A549 (cell line): ENCODE measurements around the gene SNX17. TPM values are rescaled to one million over a fixed set of nuclear protein-coding genes. Genes with fewer than 3 reads are reported as not detected.
A peak's percentile ranks its signal among the peaks of the same experiment; 100 is the strongest.

Experiments used
- ATAC-seq, 2 experiments: fragments of 200-7000 bp in 1 of 2; fragments of >200 bp in 1 of 2; cut with Nextera tagmentation in 1 of 2; cut with Tn5 transposase in 1 of 2; 3 replicates each; pipeline versions ENCODE4 v1.8.0 to v1.9.1; 2018 to 2020; ENCODE audit warnings: mild to moderate bottlenecking in 1 of 2, moderate library complexity in 1 of 2
- CTCF ChIA-PET: fragments of 300-600 bp; sonication (Branson Sonifier 250); formaldehyde crosslinking; extraction: SDS; loops from one replicate; lab custom pipeline; 2021; ENCODE audit warnings: antibody characterized with exemption, inconsistent platforms; lab: Yijun Ruan, JAX
- POLR2A ChIA-PET: fragments of 350-600 bp; formaldehyde crosslinking; extraction: SDS; loops from one replicate; lab custom pipeline; 2021; ENCODE audit warnings: antibody characterized with exemption, inconsistent platforms; lab: Yijun Ruan, JAX
- DNase-seq, 2 experiments: peaks; one replicate each; pipeline versions ENCODE4 v3.0.0 to v3.0.0-alpha.2; 2011 to 2016; ENCODE audit warnings: low read depth in 1 of 2, low spot score in 1 of 2
- FAIRE-seq: peaks from 2 replicates; lab custom pipeline; 2011; peaks lifted over from hg19 to GRCh38; lab: Jason Lieb, UNC
- H3K27ac ChIP-seq, 2 experiments: fragments of >200 bp; sonication (Bioruptor Twin); formaldehyde crosslinking; 3 replicates each; pipeline ENCODE4 v1.5.1; 2016 to 2017
- H3K4me1 ChIP-seq: fragments of >200 bp; sonication (Bioruptor Twin); formaldehyde crosslinking; 3 replicates; pipeline ENCODE4 v1.6.1; 2016
- H3K4me2 ChIP-seq: fragments of >200 bp; sonication (Bioruptor Twin); formaldehyde crosslinking; 3 replicates; pipeline ENCODE4 v1.6.1; 2016
- H3K4me3 ChIP-seq: fragments of >200 bp; sonication (Bioruptor Twin); formaldehyde crosslinking; 3 replicates; pipeline ENCODE4 v1.5.1; 2016
- H3K9me3 ChIP-seq: fragments of >200 bp; sonication (Bioruptor Twin); formaldehyde crosslinking; 3 replicates; pipeline ENCODE4 v1.6.1; 2016
- ATOH8 ChIP-seq: fragments of 250-450 bp; sonication (Bioruptor Pico); IDR thresholded peaks from 2 replicates; pipeline ENCODE4 v1.5.0; 2020; ENCODE audit warnings: low read depth, mild to moderate bottlenecking, moderate library complexity
- BCL3 ChIP-seq: fragments of >200 bp; sonication (Bioruptor Twin); formaldehyde crosslinking; IDR thresholded peaks from 3 replicates; pipeline ENCODE4 v1.6.1; 2016
- BHLHE40 ChIP-seq: IDR thresholded peaks from 2 replicates; pipeline ENCODE4 v1.6.1; 2012; ENCODE audit warnings: low read depth, low read length, inconsistent platforms
- CBX8 ChIP-seq: fragments of 200-600 bp; sonication (generic); IDR thresholded peaks from 2 replicates; pipeline ENCODE4 v1.6.1; 2016
- CEBPB ChIP-seq, 2 experiments: fragments of >200 bp in 1 of 2; sonication (Bioruptor Twin) in 1 of 2; formaldehyde crosslinking in 1 of 2; IDR thresholded peaks; 2 replicates each; pipeline ENCODE4 v1.6.1; 2012 to 2016
- CHD4 ChIP-seq: fragments of 200-600 bp; sonication (generic); IDR thresholded peaks from 2 replicates; pipeline ENCODE4 v1.6.1; 2016; ENCODE audit warnings: antibody characterized with exemption, mild to moderate bottlenecking, borderline replicate concordance
- EHF ChIP-seq: fragments of 250-450 bp; sonication (Bioruptor Pico); IDR thresholded peaks from 2 replicates; pipeline ENCODE4 v1.5.0; 2020; ENCODE audit warnings: mild to moderate bottlenecking
- EP300 ChIP-seq, 2 experiments: fragments of >200 bp; sonication (Bioruptor Twin); formaldehyde crosslinking; IDR thresholded peaks; 2 replicates in 1 of 2; 3 replicates in 1 of 2; pipeline ENCODE4 v1.6.1; 2016 to 2017
- FOXS1 ChIP-seq: fragments of 250-450 bp; sonication (Bioruptor Pico); IDR thresholded peaks from 2 replicates; pipeline ENCODE4 v1.5.0; 2020; ENCODE audit warnings: mild to moderate bottlenecking, moderate library complexity
- GATA3 ChIP-seq: IDR thresholded peaks from 2 replicates; pipeline ENCODE4 v1.6.1; 2012; ENCODE audit warnings: borderline replicate concordance
- HMGXB4 ChIP-seq: fragments of 250-450 bp; sonication (Bioruptor Pico); IDR thresholded peaks from 2 replicates; pipeline ENCODE4 v1.5.0; 2021; ENCODE audit warnings: mild to moderate bottlenecking, moderate library complexity, borderline replicate concordance
- HOXB13 ChIP-seq: fragments of 250-450 bp; sonication (Bioruptor Pico); IDR thresholded peaks from 2 replicates; pipeline ENCODE4 v1.5.0; 2020; ENCODE audit warnings: low read depth, mild to moderate bottlenecking, moderate library complexity
- JUN ChIP-seq, 2 experiments: fragments of >200 bp; sonication (Bioruptor Twin); formaldehyde crosslinking; IDR thresholded peaks; 2 replicates in 1 of 2; 3 replicates in 1 of 2; pipeline ENCODE4 v1.6.1; 2016 to 2017
- MAFK ChIP-seq: fragments of 450-650 bp; IDR thresholded peaks from 2 replicates; pipeline ENCODE4 v1.6.1; 2014; ENCODE audit not compliant: partially characterized antibody
- MAX ChIP-seq: IDR thresholded peaks from 2 replicates; pipeline ENCODE4 v1.6.1; 2012
- MAZ ChIP-seq: fragments of 150-350 bp; IDR thresholded peaks from 2 replicates; pipeline ENCODE4 v1.6.1; 2014; ENCODE audit warnings: antibody characterized with exemption, low read depth, low read length, borderline replicate concordance
- NFE2L2 ChIP-seq: fragments of 150-350 bp; conservative IDR thresholded peaks from 2 replicates; pipeline ENCODE4 v1.6.1; 2014; ENCODE audit warnings: low read length
- NPAS2 ChIP-seq: fragments of 250-450 bp; sonication (Bioruptor Pico); IDR thresholded peaks from 2 replicates; pipeline ENCODE4 v1.8.0; 2022; ENCODE audit warnings: mild to moderate bottlenecking, moderate library complexity, borderline replicate concordance
- NR3C1 ChIP-seq: fragments of >200 bp; sonication (Bioruptor Twin); formaldehyde crosslinking; IDR thresholded peaks from 3 replicates; pipeline ENCODE4 v1.6.1; 2017
- PHF8 ChIP-seq: fragments of 200-600 bp; sonication (generic); IDR thresholded peaks from 2 replicates; pipeline ENCODE4 v1.6.1; 2016; ENCODE audit warnings: low read depth, mild to moderate bottlenecking, antibody characterized with exemption, moderate library complexity, borderline replicate concordance
- POLR2AphosphoS2 ChIP-seq: conservative IDR thresholded peaks from 2 replicates; pipeline ENCODE4 v1.6.1; 2012; ENCODE audit warnings: low read length, improper control_type of control experiment, inconsistent platforms
- RFX5 ChIP-seq: fragments of 450-650 bp; IDR thresholded peaks from 2 replicates; pipeline ENCODE4 v1.7.1; 2014; ENCODE audit warnings: antibody characterized with exemption, mild to moderate bottlenecking, moderate library complexity
- RNF2 ChIP-seq: fragments of 200-600 bp; sonication (generic); IDR thresholded peaks from 2 replicates; pipeline ENCODE4 v1.6.1; 2016; ENCODE audit warnings: low read depth, mild to moderate bottlenecking, antibody characterized with exemption, moderate library complexity, borderline replicate concordance
- TFCP2L1 ChIP-seq: fragments of 250-450 bp; sonication (Bioruptor Pico); IDR thresholded peaks from 2 replicates; pipeline ENCODE4 v1.5.0; 2021; ENCODE audit warnings: mild to moderate bottlenecking
- ZC3H11A ChIP-seq: fragments of 450-650 bp; IDR thresholded peaks from 2 replicates; pipeline ENCODE4 v1.6.1; 2014; ENCODE audit warnings: antibody characterized with exemption, mild to moderate bottlenecking
- ZFP36 ChIP-seq: fragments of 450-650 bp; IDR thresholded peaks from 2 replicates; pipeline ENCODE4 v1.6.1; 2014; ENCODE audit warnings: borderline replicate concordance; ENCODE audit not compliant: partially characterized antibody
- ZNF302 ChIP-seq: fragments of 250-450 bp; sonication (Bioruptor Pico); IDR thresholded peaks from 2 replicates; pipeline ENCODE4 v1.9.0; 2021; ENCODE audit warnings: inconsistent platforms, mild to moderate bottlenecking, moderate library complexity
- WGBS: methylation state at CpG from one replicate; pipeline ENCODE4 v1.1.6; 2017; ENCODE audit errors: missing lambda C conversion rate; 5-methylcytosine and 5-hydroxymethylcytosine counted together
- polyA plus RNA-seq, 4 experiments: library from polyadenylated mRNA; depleted of rRNA in 3 of 4; stranded (reverse); fragments of >200 nt; fragmentation: RNase III in 1 of 4; extraction: RNeasy Plus Mini Kit Qiagen cat#74134 plus additional on column Dnase treatment in 1 of 4; gene quantifications; 2 replicates in 3 of 4; 3 replicates in 1 of 4; pipeline ENCODE4 v1.2.3, GENCODE V29; 2011 to 2017

SNX17 gene
- polyA plus RNA-seq, 2 of the 4 experiments (the other 2 are of a cell fraction): 141 to 154 TPM

GRCh38 chr2:27379383-27379835 is 9.0 kb downstream of the SNX17 start (continued):
- TF ChIP-seq CEBPB (IDR thresholded peaks at IDR 0.05) (no peak), NPAS2 (CRISPR knock-in tag) (no peak), TFCP2L1 (no peak), ZNF302 (CRISPR knock-in tag) (no peak), BHLHE40 (no peak), HMGXB4 (0 out of 2 replicates have a peak, but pooled peaks have one; percentile 49), CHD4 (no peak), EP300 (IDR thresholded peaks at IDR 0.05) (no peak), ATOH8 (CRISPR knock-in tag) (no peak), JUN (IDR thresholded peaks at IDR 0.05) (no peak), RFX5 (no peak), GATA3 (no peak), ZFP36 (no peak), FOXS1 (CRISPR knock-in tag) (no peak), RNF2 (no peak), NR3C1 (no peak), POLR2AphosphoS2 (0 out of 2 replicates have a peak, but pooled peaks have one; percentile 52), MAX (no peak), HOXB13 (CRISPR knock-in tag) (no peak), NFE2L2 (no peak), BCL3 (no peak), ZC3H11A (no peak), MAZ (no peak)
- TF ChIP-seq, all 56 proteins: peak for 5

- Histone ChIP-seq H3K4me3 (peak overlapping the region; percentile 72), H3K4me1 (peaks cover 24% of the 10 kb centered on the region), H3K27ac (peak overlapping the region; percentile 92 to 94), H3K9me3 (no peaks in the 10 kb centered on the region), H3K4me2 (peak overlapping the region; percentile 93)
- CTCF ChIA-PET: interaction anchor here (0.9 to 6.9 kb wide), 8 partner anchors 7 to 122 kb away, joined by 3 to 50 read pairs (median 4); partner anchors contain the start of genes EIF2B4 and SNX17
- DNase-seq (peak in 1 of 2 experiments; percentile 59), ATAC-seq (peak; percentile 9), FAIRE-seq (no peak)
- peak; percentile 59; the same call in 1 of the 2 replicates for TF ChIP-seq EHF (CRISPR knock-in tag)
- no peak for TF ChIP-seq CBX8
- peak; percentile 57; the same call in 1 of the 2 replicates for TF ChIP-seq POLR2AphosphoS2
- no peak for TF ChIP-seq MAFK
- peak; percentile 26; the same call in 1 of the 2 replicates for TF ChIP-seq PHF8
- TF ChIP-seq ATOH8 (CRISPR knock-in tag): peak; percentile 82
- POLR2A ChIA-PET: interaction anchor here (0.6 to 3.0 kb wide), 5 partner anchors 10 to 302 kb away, joined by 3 to 26 read pairs (median 8); partner anchors contain the start of genes ATRAID, EIF2B4, GTF3C2 and PPM1G
- WGBS: 2% methylated on average over 16 of the region's 35 CpGs
Observed at GRCh38 chr2:27379836-27380625, 9.6 kb downstream of the SNX17 start.
